Trophoblast cell (in vitro differentiated cells and primary cell): ENCODE data around the gene SERINC2.

Source experiments
- DNase-seq, 2 donors: peaks; one replicate each; pipeline ENCODE4 v3.0.0-alpha.2; 2016
- H2AFZ ChIP-seq: 2 replicates; pipeline ENCODE4 v1.6.1; 2013; ENCODE audit warnings: low read length, moderate library complexity, mild to moderate bottlenecking; ENCODE audit not compliant: insufficient read depth, poor library complexity
- H2AK5ac ChIP-seq: 2 replicates; pipeline ENCODE4 v1.6.1; 2013; ENCODE audit warnings: mild to moderate bottlenecking, low read length
- H2BK120ac ChIP-seq: 2 replicates; pipeline ENCODE4 v1.6.1; 2013; ENCODE audit warnings: low read length, mild to moderate bottlenecking, moderate library complexity; ENCODE audit not compliant: insufficient read depth, poor library complexity
- H2BK12ac ChIP-seq: 2 replicates; pipeline ENCODE4 v1.6.1; 2013; ENCODE audit warnings: mild to moderate bottlenecking, low read length, moderate library complexity
- H2BK5ac ChIP-seq: 2 replicates; pipeline ENCODE4 v1.6.1; 2013; ENCODE audit warnings: low read length, low read depth, moderate library complexity, mild to moderate bottlenecking; ENCODE audit not compliant: poor library complexity
- H3K14ac ChIP-seq: 2 replicates; pipeline ENCODE4 v1.6.1; 2013; ENCODE audit warnings: mild to moderate bottlenecking, low read length
- H3K18ac ChIP-seq: 2 replicates; pipeline ENCODE4 v1.6.1; 2013; ENCODE audit warnings: mild to moderate bottlenecking, low read length
- H3K23ac ChIP-seq: 2 replicates; pipeline ENCODE4 v1.6.1; 2013; ENCODE audit warnings: low read length
- H3K27ac ChIP-seq: 2 replicates; pipeline ENCODE4 v1.5.1; 2013; ENCODE audit warnings: low read depth, mild to moderate bottlenecking, inconsistent platforms, low read length, moderate library complexity
- H3K27me3 ChIP-seq: 2 replicates; pipeline ENCODE4 v1.6.1; 2013; ENCODE audit warnings: inconsistent platforms, mild to moderate bottlenecking, low read length, moderate library complexity; ENCODE audit not compliant: insufficient read depth
- H3K36me3 ChIP-seq, 2 experiments: 1 replicate in 1 of 2; 2 replicates in 1 of 2; pipeline ENCODE4 v1.6.1; 2013; ENCODE audit warnings: low read length in 2 of 2, mild to moderate bottlenecking in 2 of 2, moderate library complexity in 1 of 2; ENCODE audit not compliant: insufficient read depth in 2 of 2, control insufficient read depth in 1 of 2
- H3K4ac ChIP-seq: 2 replicates; pipeline ENCODE4 v1.6.1; 2013; ENCODE audit warnings: low read depth, mild to moderate bottlenecking, low read length, moderate library complexity
- H3K4me1 ChIP-seq, 2 experiments: 1 replicate in 1 of 2; 2 replicates in 1 of 2; pipeline ENCODE4 v1.6.1; 2013; ENCODE audit warnings: low read length in 2 of 2, mild to moderate bottlenecking in 2 of 2, moderate library complexity in 1 of 2; ENCODE audit not compliant: insufficient read depth in 2 of 2, control insufficient read depth in 1 of 2
- H3K4me2 ChIP-seq: 2 replicates; pipeline ENCODE4 v1.6.1; 2013; ENCODE audit warnings: inconsistent platforms, mild to moderate bottlenecking, low read length, moderate library complexity
- H3K4me3 ChIP-seq: 2 replicates; pipeline ENCODE4 v1.5.1; 2013; ENCODE audit warnings: mild to moderate bottlenecking, low read depth, low read length, inconsistent platforms
- H3K79me1 ChIP-seq: one replicate; pipeline ENCODE4 v1.6.1; 2013; ENCODE audit warnings: low read length
- H3K79me2 ChIP-seq: 2 replicates; pipeline ENCODE4 v1.6.1; 2013; ENCODE audit warnings: low read length, mild to moderate bottlenecking; ENCODE audit not compliant: control insufficient read depth, insufficient read depth, poor library complexity
- H3K9ac ChIP-seq: 2 replicates; pipeline ENCODE4 v1.6.1; 2013; ENCODE audit warnings: mild to moderate bottlenecking, low read length
- H3K9me3 ChIP-seq: 2 replicates; pipeline ENCODE4 v1.6.1; 2013; ENCODE audit warnings: low read depth, mild to moderate bottlenecking, control low read depth, inconsistent platforms, low read length; ENCODE audit not compliant: insufficient read depth
- H4K12ac ChIP-seq: 2 replicates; pipeline ENCODE4 v1.6.1; 2013; ENCODE audit warnings: low read depth, mild to moderate bottlenecking, low read length, moderate library complexity
- H4K8ac ChIP-seq: 2 replicates; pipeline ENCODE4 v1.6.1; 2013; ENCODE audit warnings: low read depth, mild to moderate bottlenecking, low read length, moderate library complexity
- H4K91ac ChIP-seq: one replicate; pipeline ENCODE4 v1.6.1; 2013; ENCODE audit warnings: low read depth, mild to moderate bottlenecking, low read length, moderate library complexity
- WGBS: extraction: QIAGEN DNeasy Blood & Tissue Kit; methylation state at CpG from one replicate; pipeline ENCODE4 v1.1.7; 2013; ENCODE audit warnings: missing lambda C conversion rate; ENCODE audit not compliant: insufficient read length, insufficient coverage; ENCODE audit errors: extremely low coverage; 5-methylcytosine and 5-hydroxymethylcytosine counted together

The SERINC2 gene

DNA sequence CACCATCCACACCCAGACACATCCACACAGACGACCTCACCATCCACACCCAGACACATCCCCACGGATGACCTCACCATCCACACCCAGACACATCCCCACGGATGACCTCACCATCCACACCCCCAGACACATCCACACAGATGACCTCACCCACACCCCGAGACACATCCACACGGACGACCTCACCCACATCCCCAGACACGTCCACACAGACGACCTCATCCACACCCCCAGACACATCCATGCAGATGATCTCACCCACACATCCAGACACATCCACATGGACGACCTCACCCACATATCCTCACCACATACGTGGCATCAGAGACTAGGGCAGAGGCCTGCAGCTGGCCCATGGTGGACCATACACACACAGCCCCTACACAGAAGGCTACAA, 25.4 kb upstream of the SERINC2 start:
- no peak overlapping the region for H3K4me3 ChIP-seq
- H3K36me3 ChIP-seq = no peaks in the 10 kb centered on the region
- H2BK12ac ChIP-seq = no peak overlapping the region
- no peak overlapping the region for H3K4ac ChIP-seq
- H2BK120ac ChIP-seq = no peak overlapping the region
- no peaks in the 10 kb centered on the region for H3K9me3 ChIP-seq
- peaks cover 7 to 15% of the 10 kb centered on the region in 2 experiments for H3K4me1 ChIP-seq
- no peak overlapping the region for H4K8ac ChIP-seq
- H3K4me2 ChIP-seq = no peak overlapping the region
- no peaks in the 10 kb centered on the region for H3K27me3 ChIP-seq
- H3K27ac ChIP-seq = no peak overlapping the region
- H3K9ac ChIP-seq = no peak overlapping the region
- H3K14ac ChIP-seq = no peak overlapping the region
- no peak for DNase-seq
- no peak overlapping the region for H2BK5ac ChIP-seq
- no peak overlapping the region for H2AK5ac ChIP-seq
- H4K12ac ChIP-seq = no peak overlapping the region
- H3K79me1 ChIP-seq = peaks cover 3% of the 10 kb centered on the region
- H3K79me2 ChIP-seq = no peaks in the 10 kb centered on the region
- H2AFZ ChIP-seq = no peak overlapping the region
- no CpG with 5 or more reads among the region's 10 CpGs for WGBS
- H3K18ac ChIP-seq = no peak overlapping the region
- H4K91ac ChIP-seq = no peak overlapping the region
- no peak overlapping the region for H3K23ac ChIP-seq

GRCh38 chr1:31389616-31390015, 23.4 kb upstream of the SERINC2 start:
- Histone ChIP-seq H4K12ac (no peak overlapping the region), H3K79me2 (no peaks in the 10 kb centered on the region), H3K27me3 (no peaks in the 10 kb centered on the region), H3K4me3 (no peak overlapping the region), H4K91ac (peak overlapping the region; percentile 16), H3K4me1 (peaks cover 7 to 16% of the 10 kb centered on the region in 2 experiments), H3K9me3 (no peaks in the 10 kb centered on the region), H3K27ac (peak overlapping the region; percentile 67), H3K4ac (no peak overlapping the region), H2BK120ac (no peak overlapping the region), H2AFZ (no peak overlapping the region), H3K18ac (no peak overlapping the region), H2BK12ac (peak overlapping the region; percentile 87), H2BK5ac (no peak overlapping the region), H3K9ac (no peak overlapping the region), H3K79me1 (peaks cover 3% of the 10 kb centered on the region), H3K36me3 (no peaks in the 10 kb centered on the region), H4K8ac (no peak overlapping the region), H3K23ac (no peak overlapping the region), H3K4me2 (no peak overlapping the region), H2AK5ac (no peak overlapping the region), H3K14ac (no peak overlapping the region)
- DNase-seq = peak; percentile 53 to 62
- WGBS = no CpG with 5 or more reads among the region's 7 CpGs

DNA sequence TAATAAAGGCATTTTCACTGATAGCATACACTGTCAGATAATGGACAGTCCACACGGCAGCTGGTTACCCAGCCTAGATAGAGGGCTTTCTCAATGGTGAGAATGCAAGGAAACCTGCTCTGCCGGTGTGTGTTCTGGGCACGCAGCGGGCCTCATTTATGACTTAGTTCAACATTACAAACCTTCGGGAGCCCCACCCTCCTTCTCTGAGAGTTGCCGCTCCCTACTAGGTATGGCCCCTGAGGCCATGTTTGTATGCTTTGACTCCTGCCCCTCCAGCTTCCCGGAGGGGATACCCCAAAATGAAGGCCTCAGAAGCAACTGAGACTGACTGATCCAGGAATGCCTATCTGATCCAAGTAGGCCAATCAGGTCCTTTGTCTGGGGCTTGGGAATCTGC, 22.9 kb upstream of the SERINC2 start:
- Histone ChIP-seq H4K8ac (peak overlapping the region; percentile 57), H2BK120ac (no peak overlapping the region), H2BK5ac (no peak overlapping the region), H3K79me2 (no peaks in the 10 kb centered on the region), H3K14ac (no peak overlapping the region), H3K4me3 (no peak overlapping the region), H3K27me3 (no peaks in the 10 kb centered on the region), H3K4me2 (peak overlapping the region; percentile 19), H3K18ac (no peak overlapping the region), H3K4me1 (peaks cover 10 to 16% of the 10 kb centered on the region in 2 experiments), H2AK5ac (no peak overlapping the region), H4K12ac (no peak overlapping the region), H3K9me3 (no peaks in the 10 kb centered on the region), H3K23ac (no peak overlapping the region), H3K36me3 (no peaks in the 10 kb centered on the region), H3K27ac (peak overlapping the region; percentile 73), H2AFZ (no peak overlapping the region), H3K79me1 (peaks cover 3% of the 10 kb centered on the region), H3K4ac (no peak overlapping the region), H2BK12ac (no peak overlapping the region), H4K91ac (no peak overlapping the region), H3K9ac (no peak overlapping the region)
- peak; percentile 99 for DNase-seq
- no CpG with 5 or more reads among the region's 7 CpGs for WGBS

DNA sequence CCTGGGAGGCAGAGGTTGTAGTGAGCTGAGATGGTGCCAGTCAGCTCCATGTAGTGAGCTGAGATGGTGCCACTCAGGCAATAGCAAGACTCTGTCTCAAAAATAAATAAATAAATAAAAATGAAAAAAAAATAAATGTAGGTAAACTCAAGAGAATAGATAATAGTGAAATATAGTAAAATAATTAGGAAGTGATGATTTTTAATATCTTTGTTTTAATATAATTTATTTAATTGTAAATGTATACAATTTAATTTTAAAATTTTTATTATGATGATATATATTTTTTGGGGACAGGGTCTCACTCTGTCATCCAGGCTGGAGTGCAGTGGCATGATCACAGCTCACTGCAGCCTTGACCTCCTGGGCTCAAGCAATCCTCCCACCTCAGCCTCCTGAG, 19.6 kb upstream of the SERINC2 start:
- Histone ChIP-seq H3K4ac (no peak overlapping the region), H4K91ac (no peak overlapping the region), H3K4me1 (peaks cover 16 to 23% of the 10 kb centered on the region in 2 experiments), H3K9ac (no peak overlapping the region), H4K12ac (no peak overlapping the region), H3K36me3 (no peaks in the 10 kb centered on the region), H3K27me3 (no peaks in the 10 kb centered on the region), H2AFZ (no peak overlapping the region), H2AK5ac (no peak overlapping the region), H3K23ac (no peak overlapping the region), H2BK5ac (no peak overlapping the region), H3K18ac (no peak overlapping the region), H3K27ac (no peak overlapping the region), H3K4me3 (no peak overlapping the region), H4K8ac (no peak overlapping the region), H2BK12ac (no peak overlapping the region), H3K4me2 (no peak overlapping the region), H3K14ac (no peak overlapping the region), H3K79me2 (no peaks in the 10 kb centered on the region), H2BK120ac (no peak overlapping the region), H3K9me3 (no peaks in the 10 kb centered on the region), H3K79me1 (peaks cover 3% of the 10 kb centered on the region)
- no peak for DNase-seq
